Measurements from ENCODE around the gene ADARB1. TPM values are rescaled to one million over a fixed set of nuclear protein-coding genes. Genes with fewer than 3 reads are reported as not detected.

Gene ADARB1
- total and polyA plus RNA-seq, 2 of the 4 experiments (the other 2 are of a cell fraction): 39.8 to 47.3 TPM

DNA sequence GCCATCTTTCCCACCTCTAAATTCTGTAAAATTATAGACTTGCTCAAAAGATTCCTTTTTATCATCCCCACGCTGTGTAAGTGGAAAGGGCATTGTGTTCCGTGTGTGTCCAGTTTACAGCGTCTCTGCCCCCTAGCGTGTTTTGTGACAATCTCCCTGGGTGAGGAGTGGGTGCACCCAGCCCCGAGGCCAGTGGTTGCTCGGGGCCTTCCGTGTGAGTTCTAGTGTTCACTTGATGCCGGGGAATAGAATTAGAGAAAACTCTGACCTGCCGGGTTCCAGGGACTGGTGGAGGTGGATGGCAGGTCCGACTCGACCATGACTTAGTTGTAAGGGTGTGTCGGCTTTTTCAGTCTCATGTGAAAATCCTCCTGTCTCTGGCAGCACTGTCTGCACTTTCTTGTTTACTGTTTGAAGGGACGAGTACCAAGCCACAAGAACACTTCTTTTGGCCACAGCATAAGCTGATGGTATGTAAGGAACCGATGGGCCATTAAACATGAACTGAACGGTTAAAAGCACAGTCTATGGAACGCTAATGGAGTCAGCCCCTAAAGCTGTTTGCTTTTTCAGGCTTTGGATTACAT is 151.5 kb downstream of the ADARB1 start:
- Histone ChIP-seq H4K5ac (ENCODE audit: low read depth, low read length) (no peak overlapping the region), H3K27ac (ENCODE audit: insufficient read depth, low read length) (no peak overlapping the region), H2BK15ac (ENCODE audit: low read depth, low read length) (no peak overlapping the region), H2BK120ac (ENCODE audit: low read depth, low read length) (no peak overlapping the region), H3K4ac (ENCODE audit: low read depth, low read length) (0 out of 2 replicates have a peak overlapping the region, but pooled peaks have one; percentile 24), H3K14ac (replicated peaks; ENCODE audit: low read depth, low read length) (0 out of 2 replicates have a peak overlapping the region, but pooled peaks have one; percentile 33), H4K20me1 (ENCODE audit: insufficient read depth, low read length) (peaks cover 43% of the 10 kb centered on the region), H4K8ac (ENCODE audit: low read depth in 2 of 2, low read length in 2 of 2) (no peak overlapping the region), H2AK9ac (replicated peaks; ENCODE audit: low read depth, low read length, poor library complexity) (peak overlapping the region; percentile 23), H3K9me3 (ENCODE audit: control insufficient read depth, insufficient read depth, low read length) (no peaks in the 10 kb centered on the region), H3K9ac (ENCODE audit: low read depth, low read length) (no peak overlapping the region), H3K4me1 (ENCODE audit: control insufficient read depth, insufficient read depth, low read length) (peaks cover 23% of the 10 kb centered on the region), H2BK5ac (ENCODE audit: low read depth, low read length, poor library complexity, severe bottlenecking) (no peak overlapping the region), H3K4me3 (ENCODE audit: insufficient read depth, low read depth, low read length) (no peak overlapping the region), H3K9me1 (ENCODE audit: insufficient read depth, low read length) (peaks cover 25% of the 10 kb centered on the region), H2AFZ (replicated peaks; ENCODE audit: low read length, poor library complexity) (no peak overlapping the region), H4K91ac (ENCODE audit: insufficient read depth, low read depth, low read length) (no peak overlapping the region), H3K23ac (ENCODE audit: low read depth, low read length) (no peak overlapping the region), H3K27me3 (ENCODE audit: control insufficient read depth, insufficient read depth, low read length) (no peaks in the 10 kb centered on the region), H3K79me1 (ENCODE audit: low read depth in 1 of 2, low read length in 2 of 2) (peaks cover 3 to 8% of the 10 kb centered on the region in 2 experiments; a peak in 1 of 4 replicates), H3K4me2 (ENCODE audit: low read depth, low read length) (no peak overlapping the region), H3K18ac (ENCODE audit: low read depth, low read length) (no peak overlapping the region), H2AK5ac (ENCODE audit: low read depth, low read length) (no peak overlapping the region), H2BK20ac (ENCODE audit: low read depth, low read length) (no peak overlapping the region), H3K56ac (ENCODE audit: extremely low read depth, insufficient read depth, low read length) (no peak overlapping the region), H3K36me3 (ENCODE audit: control insufficient read depth, insufficient read depth, low read length) (peaks cover 36% of the 10 kb centered on the region)
- no CpG with 5 or more reads among the region's 16 CpGs for WGBS, 2 experiments (ENCODE audit: extremely low coverage in 2 of 2, insufficient read length in 1 of 2)
- no peak for TF ChIP-seq MAZ (IDR thresholded peaks at IDR 0.05; ENCODE audit: borderline replicate concordance, low read depth, low read length)
- TF ChIP-seq, protein P1, sequence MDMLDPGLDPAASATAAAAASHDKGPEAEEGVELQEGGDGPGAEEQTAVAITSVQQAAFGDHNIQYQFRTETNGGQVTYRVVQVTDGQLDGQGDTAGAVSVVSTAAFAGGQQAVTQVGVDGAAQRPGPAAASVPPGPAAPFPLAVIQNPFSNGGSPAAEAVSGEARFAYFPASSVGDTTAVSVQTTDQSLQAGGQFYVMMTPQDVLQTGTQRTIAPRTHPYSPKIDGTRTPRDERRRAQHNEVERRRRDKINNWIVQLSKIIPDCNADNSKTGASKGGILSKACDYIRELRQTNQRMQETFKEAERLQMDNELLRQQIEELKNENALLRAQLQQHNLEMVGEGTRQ (IDR thresholded peaks at IDR 0.05; ENCODE audit: low read depth, low read length): no peak
- no peak for TF ChIP-seq CHD1 (IDR thresholded peaks at IDR 0.05; ENCODE audit: low read depth, low read length)
- no peak for TF ChIP-seq MAFK (IDR thresholded peaks at IDR 0.05; ENCODE audit: low read depth, low read length)
- TF ChIP-seq BHLHE40 (IDR thresholded peaks at IDR 0.05; ENCODE audit: low read depth, low read length): no peak
- no peak for TF ChIP-seq CEBPB (IDR thresholded peaks at IDR 0.05; ENCODE audit: low read depth, low read length)
- TF ChIP-seq POLR2A (IDR thresholded peaks at IDR 0.05; ENCODE audit: low read depth, low read length): no peak
- TF ChIP-seq RFX5 (IDR thresholded peaks at IDR 0.05; ENCODE audit: low read depth, low read length): no peak
- TF ChIP-seq SMC3 (IDR thresholded peaks at IDR 0.05; ENCODE audit: low read depth, low read length): no peak
- TF ChIP-seq MXI1 (IDR thresholded peaks at IDR 0.05; ENCODE audit: borderline replicate concordance, low read depth, low read length): no peak
- no peak for TF ChIP-seq NFE2L2 (IDR thresholded peaks at IDR 0.05; ENCODE audit: low read depth, low read length)
- no peak for TF ChIP-seq RAD21 (IDR thresholded peaks at IDR 0.05; ENCODE audit: low read length)
- ChIA-PET POLR2A (ENCODE audit: unreplicated experiment) (interaction anchor here (0.6 kb wide), 1 partner anchor 71 kb away, joined by 3 read pairs; no protein-coding TSS in a partner anchor), CTCF (no interaction called here)
- BruUV-seq (replicated peaks): TSS peak; percentile 50
- DNase-seq: no peak
- dilution Hi-C loops (cut with HindIII; ENCODE audit: low sequenced_read_pairs, unreplicated experiment): no loop called here
- in situ Hi-C loops (cut with MboI; ENCODE audit: low sequenced_read_pairs): no loop called here
- no peak for ATAC-seq (ENCODE audit: low read depth)
- intact Hi-C loops (cut with micrococcal nuclease): loop anchor here (5.0 kb wide), 1 partner anchor 84 kb away; no protein-coding TSS in a partner anchor

All from IMR-90 (cell line).